Thyroid gland (tissue), 4 donors: ENCODE data around the gene MIGA2. TPM values are rescaled to one million over a fixed set of nuclear protein-coding genes. Genes with fewer than 3 reads are reported as not detected.

Source experiments
- DNase-seq, 2 donors: peaks; one replicate each; pipeline ENCODE4 v3.0.0-alpha.2; 2019
- H3K27ac ChIP-seq, 3 donors: fragments of 200-600 bp; sonication (generic); 1 replicate in 2 of 3; 2 replicates in 1 of 3; pipeline ENCODE4 v1.5.1; 2016 to 2019; ENCODE audit warnings: mild to moderate bottlenecking in 1 of 3, moderate library complexity in 1 of 3
- H3K27me3 ChIP-seq: fragments of 200-600 bp; sonication (generic); one replicate; pipeline ENCODE4 v1.5.1; 2019
- H3K36me3 ChIP-seq, 2 donors: fragments of 200-600 bp; sonication (generic); one replicate each; pipeline ENCODE4 v1.5.1; 2016 to 2019
- H3K4me1 ChIP-seq, 2 donors: fragments of 200-600 bp; sonication (generic); one replicate each; pipeline ENCODE4 v1.5.1; 2017 to 2019
- H3K4me3 ChIP-seq, 3 donors: fragments of 200-600 bp; sonication (generic); replicated peaks in 1 of 3; 1 replicate in 2 of 3; 2 replicates in 1 of 3; pipeline ENCODE4 v1.5.1; 2016; ENCODE audit warnings: mild to moderate bottlenecking in 1 of 3
- H3K9me3 ChIP-seq: fragments of 200-600 bp; sonication (generic); one replicate; pipeline ENCODE4 v1.5.1; 2017
- POLR2A ChIP-seq, 2 donors: fragments of 450-650 bp; IDR thresholded peaks; one replicate each; pipeline ENCODE4 v1.6.1; 2017; ENCODE audit warnings: antibody characterized with exemption in 2 of 2, mild to moderate bottlenecking in 2 of 2, moderate library complexity in 1 of 2
- WGBS, 2 donors: methylation state at CpG; one replicate each; pipeline ENCODE4 v1.1.5; 2017; 5-methylcytosine and 5-hydroxymethylcytosine counted together
- intact Hi-C: fragments of 100-400 bp; cut with DNase I; formaldehyde crosslinking; loops from one replicate; pipeline ENCODE4 v1.15.1; 2023
- total RNA-seq, 4 donors: library from RNA; depleted of rRNA; stranded (reverse); fragments of >200 nt; gene quantifications; one replicate each; pipeline ENCODE4 v1.2.3, GENCODE V29; 2016
- TF ChIP-seq, protein P1 (sequence below), 6 experiments: fragments of 200-600 bp in 3 of 6; fragments of 450-650 bp in 3 of 6; sonication (generic) in 3 of 6; IDR thresholded peaks; one replicate each; pipeline ENCODE4 v1.5.1; 2016 to 2019; ENCODE audit warnings: antibody characterized with exemption in 6 of 6, mild to moderate bottlenecking in 2 of 6, inconsistent platforms in 1 of 6, moderate library complexity in 1 of 6

MIGA2 gene
- total RNA-seq, 4 donors from 2014 or later, result 23.9 to 78.8 (median 50.0) TPM

DNA sequence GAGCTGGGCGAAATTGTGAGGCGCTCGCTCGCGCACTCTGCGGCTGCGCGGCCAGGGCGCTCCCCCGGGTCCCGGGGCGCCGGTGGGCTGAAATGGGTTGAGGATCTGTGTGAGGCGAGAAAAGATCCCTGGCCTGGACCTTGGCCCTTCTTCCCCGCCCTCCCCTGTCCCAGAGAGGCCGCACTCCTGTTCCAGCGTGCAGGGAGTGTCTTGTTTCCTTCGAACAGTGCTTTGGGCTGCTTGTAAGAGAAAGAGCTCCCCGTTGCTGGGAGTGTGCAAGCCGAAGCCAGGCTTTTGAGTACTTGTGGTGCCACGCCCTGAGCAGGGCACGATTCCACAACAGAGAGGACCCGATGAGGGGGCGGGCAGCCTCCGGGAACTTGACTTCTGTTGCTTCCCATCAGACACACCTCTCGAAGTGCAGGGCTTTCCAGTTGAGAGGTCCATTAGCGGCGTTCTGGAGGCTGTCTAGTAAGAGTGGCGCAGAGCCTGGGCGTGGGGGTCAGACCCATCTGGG is 45.0 kb downstream of the MIGA2 start:
- WGBS, 2 donors, result 4 to 10% methylated on average over 11 to 12 of the region's 30 CpGs
- Histone ChIP-seq H3K36me3 (peaks cover 13 to 14% of the 10 kb centered on the region in 2 donors), H3K27me3 (no peaks in the 10 kb centered on the region), H3K9me3 (no peaks in the 10 kb centered on the region), H3K27ac (peak overlapping the region in 2 of 3 donors; percentile 76 to 79), H3K4me3 (peak overlapping the region; percentile 48 to 92 (median 67)), H3K4me1 (peaks cover 10 to 17% of the 10 kb centered on the region in 2 donors)
- TF ChIP-seq POLR2A (IDR thresholded peaks at IDR 0.05), result no peak
- TF ChIP-seq, protein P1, sequence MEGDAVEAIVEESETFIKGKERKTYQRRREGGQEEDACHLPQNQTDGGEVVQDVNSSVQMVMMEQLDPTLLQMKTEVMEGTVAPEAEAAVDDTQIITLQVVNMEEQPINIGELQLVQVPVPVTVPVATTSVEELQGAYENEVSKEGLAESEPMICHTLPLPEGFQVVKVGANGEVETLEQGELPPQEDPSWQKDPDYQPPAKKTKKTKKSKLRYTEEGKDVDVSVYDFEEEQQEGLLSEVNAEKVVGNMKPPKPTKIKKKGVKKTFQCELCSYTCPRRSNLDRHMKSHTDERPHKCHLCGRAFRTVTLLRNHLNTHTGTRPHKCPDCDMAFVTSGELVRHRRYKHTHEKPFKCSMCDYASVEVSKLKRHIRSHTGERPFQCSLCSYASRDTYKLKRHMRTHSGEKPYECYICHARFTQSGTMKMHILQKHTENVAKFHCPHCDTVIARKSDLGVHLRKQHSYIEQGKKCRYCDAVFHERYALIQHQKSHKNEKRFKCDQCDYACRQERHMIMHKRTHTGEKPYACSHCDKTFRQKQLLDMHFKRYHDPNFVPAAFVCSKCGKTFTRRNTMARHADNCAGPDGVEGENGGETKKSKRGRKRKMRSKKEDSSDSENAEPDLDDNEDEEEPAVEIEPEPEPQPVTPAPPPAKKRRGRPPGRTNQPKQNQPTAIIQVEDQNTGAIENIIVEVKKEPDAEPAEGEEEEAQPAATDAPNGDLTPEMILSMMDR (IDR thresholded peaks at IDR 0.05), result no peak
- peak in 1 of 2 donors; percentile 57 for DNase-seq
- intact Hi-C loops, result no loop called here

DNA sequence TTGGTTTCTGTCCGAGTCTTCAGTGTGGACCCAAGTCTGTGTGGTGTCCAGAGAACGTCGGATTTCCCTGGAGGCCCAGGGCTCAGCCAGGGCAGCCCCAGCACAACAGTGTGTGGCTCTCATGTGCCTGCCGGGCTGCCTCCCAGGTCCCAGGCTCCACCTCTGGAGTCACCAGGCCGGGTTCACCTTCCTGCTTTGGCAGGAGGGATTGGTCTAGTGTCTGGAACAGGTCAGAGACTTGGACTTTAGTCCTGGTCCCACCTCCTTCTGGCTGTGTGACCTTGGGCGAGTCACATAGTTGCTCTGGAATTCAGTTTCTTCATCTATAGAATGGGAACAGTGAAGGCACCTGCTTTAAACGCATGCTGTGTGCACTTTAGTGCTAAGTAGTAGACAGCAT is 47.7 kb downstream of the MIGA2 start:
- whole genome bisulfite sequencing, 2 donors, result 95 to 96% methylated on average over 4 to 7 of the region's 7 CpGs
- no peaks in the 10 kb centered on the region for H3K27me3 ChIP-seq
- intact Hi-C loops, result no loop called here

DNA sequence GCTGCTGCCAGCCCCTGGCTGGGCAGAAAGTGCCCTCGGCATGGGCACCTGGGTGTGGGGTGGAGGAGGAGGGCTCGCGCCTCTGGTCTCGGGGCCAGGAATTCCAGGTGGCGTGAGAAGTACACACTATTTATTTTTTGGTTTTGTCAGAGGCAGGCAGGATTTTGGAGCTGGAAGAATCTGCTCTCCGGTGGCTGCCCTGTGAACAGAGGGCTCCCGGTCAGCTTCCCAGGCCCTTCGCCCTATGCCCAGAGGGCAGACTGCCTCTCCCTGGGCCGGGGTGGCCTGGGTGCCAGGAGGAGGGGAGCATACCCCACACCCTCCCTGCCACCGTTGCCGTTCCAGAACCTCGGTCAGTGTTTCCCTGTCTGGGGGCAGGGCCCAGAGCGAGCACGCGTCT is 52.8 kb downstream of the MIGA2 start:
- intact Hi-C loops, result no loop called here
- 97 to 98% methylated on average over 11 to 15 of the region's 15 CpGs for WGBS, 2 donors

More for the DNA sequence above, 47.7 kb downstream of the MIGA2 start:
- no peak overlapping the region for H3K27ac ChIP-seq
- DNase-seq, result no peak
- TF ChIP-seq, protein P1 (IDR thresholded peaks at IDR 0.05), result no peak
- TF ChIP-seq POLR2A (IDR thresholded peaks at IDR 0.05), result no peak
- H3K4me3 ChIP-seq, result no peak overlapping the region
- H3K9me3 ChIP-seq, result no peaks in the 10 kb centered on the region
- peaks cover 15 to 26% of the 10 kb centered on the region in 2 donors for H3K36me3 ChIP-seq
- H3K4me1 ChIP-seq, result peaks cover 10 to 17% of the 10 kb centered on the region in 2 donors

DNA sequence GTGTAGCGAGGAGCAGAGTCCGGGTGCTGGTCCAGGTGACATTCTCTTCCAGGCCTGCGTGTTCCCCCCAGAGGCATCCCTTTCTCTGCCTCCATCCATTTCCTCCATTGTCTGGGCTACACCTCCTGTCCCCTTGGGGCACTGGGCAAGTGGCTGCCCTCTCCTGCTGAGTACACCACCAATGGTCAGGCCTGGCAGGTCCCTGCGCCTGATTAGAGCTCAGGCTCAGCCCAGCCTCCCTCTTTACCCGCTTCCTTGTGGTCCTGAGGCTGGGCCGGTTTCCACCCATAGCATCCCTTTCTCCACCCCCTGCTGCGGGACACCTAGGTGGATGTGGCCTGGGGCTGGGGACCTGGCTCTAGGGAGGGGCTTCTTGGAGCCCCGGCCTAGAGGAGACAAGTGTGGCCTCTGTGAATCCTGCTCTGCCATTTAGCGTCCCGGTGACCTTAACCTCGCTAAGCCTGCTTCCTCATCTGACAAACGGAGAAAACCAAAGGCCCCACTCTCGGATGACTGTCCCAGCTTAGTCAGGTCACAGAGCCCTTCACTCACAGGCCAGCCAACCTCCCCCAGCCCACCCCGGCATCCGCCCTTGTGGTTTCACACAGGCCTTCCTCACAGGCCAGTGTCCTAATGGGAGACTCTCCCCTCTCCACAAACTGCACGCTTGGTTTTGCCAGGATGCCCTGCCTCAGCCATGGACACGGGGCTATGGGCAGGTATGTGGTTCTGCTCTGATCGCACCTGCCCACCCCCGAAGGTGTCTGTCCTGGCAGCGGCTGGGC is 57.4 kb downstream of the MIGA2 start:
- Histone ChIP-seq H3K4me1 (no peaks in the 10 kb centered on the region), H3K36me3 (peaks cover 13 to 16% of the 10 kb centered on the region in 2 donors), H3K4me3 (no peak overlapping the region), H3K9me3 (no peaks in the 10 kb centered on the region), H3K27me3 (no peaks in the 10 kb centered on the region), H3K27ac (no peak overlapping the region)
- DNase-seq, result no peak
- 82 to 83% methylated on average over 18 to 20 of the region's 20 CpGs for WGBS, 2 donors
- TF ChIP-seq, protein P1 (IDR thresholded peaks at IDR 0.05), result no peak
- TF ChIP-seq POLR2A (IDR thresholded peaks at IDR 0.05), result no peak
- intact Hi-C loops, result no loop called here

More for the DNA sequence above, 52.8 kb downstream of the MIGA2 start:
- no peaks in the 10 kb centered on the region for H3K27me3 ChIP-seq
- H3K4me3 ChIP-seq, result no peak overlapping the region
- H3K36me3 ChIP-seq, result peaks cover 20 to 30% of the 10 kb centered on the region in 2 donors
- no peak for TF ChIP-seq POLR2A (IDR thresholded peaks at IDR 0.05)
- TF ChIP-seq, protein P1 (IDR thresholded peaks at IDR 0.05), result no peak
- H3K4me1 ChIP-seq, result no peaks in the 10 kb centered on the region
- H3K9me3 ChIP-seq, result no peaks in the 10 kb centered on the region
- DNase-seq, result no peak
- no peak overlapping the region for H3K27ac ChIP-seq
